HL-60 (cell line): ENCODE results near the gene TPGS1.

ENCODE experiments used
- DNase-seq, 2 experiments: peaks; one replicate each; pipeline ENCODE4 v3.0.0-alpha.2; 2010 to 2020; ENCODE audit warnings: low read depth in 1 of 2, low spot score in 1 of 2
- H3K27ac ChIP-seq: fragments of 250-450 bp; sonication (Bioruptor Pico); replicated peaks from 2 replicates; pipeline ENCODE4 v1.5.1; 2020; ENCODE audit warnings: mild to moderate bottlenecking, moderate library complexity
- H3K27me3 ChIP-seq: fragments of 250-450 bp; sonication (Bioruptor Pico); 2 replicates; pipeline ENCODE4 v1.5.1; 2021; ENCODE audit warnings: mild to moderate bottlenecking, moderate library complexity; ENCODE audit not compliant: insufficient read depth, poor library complexity, severe bottlenecking
- H3K4me3 ChIP-seq: replicated peaks from 2 replicates; pipeline ENCODE4 v1.5.1; 2011; ENCODE audit warnings: mild to moderate bottlenecking, control low read depth, low read length; ENCODE audit not compliant: insufficient read depth
- CTCF ChIP-seq: IDR thresholded peaks from one replicate; pipeline ENCODE4 v1.5.1; 2011; ENCODE audit warnings: low read length, control low read depth, inconsistent platforms; ENCODE audit not compliant: insufficient read depth
- GABPA ChIP-seq: IDR thresholded peaks from 2 replicates; pipeline ENCODE4 v1.6.1; 2012; ENCODE audit warnings: low read depth
- POLR2AphosphoS5 ChIP-seq: IDR thresholded peaks from 2 replicates; pipeline ENCODE4 v1.6.1; 2012; ENCODE audit warnings: low read depth
- SPI1 ChIP-seq: IDR thresholded peaks from 2 replicates; pipeline ENCODE4 v1.6.1; 2012; ENCODE audit warnings: low read depth, mild to moderate bottlenecking, borderline replicate concordance
- TF ChIP-seq, protein P1 (sequence below): IDR thresholded peaks from 2 replicates; pipeline ENCODE4 v1.6.1; 2012; ENCODE audit warnings: low read depth; ENCODE audit not compliant: insufficient replicate concordance

Gene TPGS1

DNA sequence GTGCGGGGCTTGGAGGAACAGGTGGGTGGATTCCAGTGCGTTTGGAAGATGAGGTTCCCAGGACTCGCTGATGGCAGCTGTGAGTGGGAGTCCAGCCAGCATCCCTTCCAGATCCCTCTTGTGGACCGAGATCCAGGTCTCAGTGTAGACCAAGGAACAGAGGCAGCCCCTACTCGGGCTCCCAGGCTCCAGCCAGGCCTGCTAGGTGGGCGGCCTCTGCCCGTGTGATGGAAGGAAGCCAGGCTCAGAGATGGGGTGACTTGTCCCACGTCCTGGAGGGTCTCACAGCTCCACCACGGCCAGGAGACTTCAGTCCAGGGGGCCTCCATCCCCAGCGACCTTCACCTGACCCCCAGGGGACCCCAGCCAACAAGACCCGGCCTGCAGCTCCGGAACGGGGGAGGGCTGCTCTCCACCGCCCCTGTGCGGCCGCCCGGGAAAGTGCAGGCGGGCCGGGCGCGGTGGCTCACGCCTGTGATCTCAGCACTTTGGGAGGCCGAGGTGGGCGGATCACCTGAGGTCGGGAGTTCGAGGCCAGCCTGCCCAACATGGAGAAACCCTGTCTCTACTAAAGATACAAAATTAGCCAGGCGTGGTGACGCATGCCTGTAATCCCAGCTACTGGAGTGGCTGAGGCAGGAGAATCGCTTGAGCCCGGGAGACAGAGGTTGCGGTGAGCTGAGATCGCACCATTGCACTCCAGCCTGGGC is 11.7 kb upstream of the TPGS1 start:
- Histone ChIP-seq H3K4me3 (no peak overlapping the region), H3K27ac (no peak overlapping the region), H3K27me3 (peaks cover 14% of the 10 kb centered on the region)
- peak in 1 of 2 experiments; percentile 21 for DNase-seq
- TF ChIP-seq, protein P1, sequence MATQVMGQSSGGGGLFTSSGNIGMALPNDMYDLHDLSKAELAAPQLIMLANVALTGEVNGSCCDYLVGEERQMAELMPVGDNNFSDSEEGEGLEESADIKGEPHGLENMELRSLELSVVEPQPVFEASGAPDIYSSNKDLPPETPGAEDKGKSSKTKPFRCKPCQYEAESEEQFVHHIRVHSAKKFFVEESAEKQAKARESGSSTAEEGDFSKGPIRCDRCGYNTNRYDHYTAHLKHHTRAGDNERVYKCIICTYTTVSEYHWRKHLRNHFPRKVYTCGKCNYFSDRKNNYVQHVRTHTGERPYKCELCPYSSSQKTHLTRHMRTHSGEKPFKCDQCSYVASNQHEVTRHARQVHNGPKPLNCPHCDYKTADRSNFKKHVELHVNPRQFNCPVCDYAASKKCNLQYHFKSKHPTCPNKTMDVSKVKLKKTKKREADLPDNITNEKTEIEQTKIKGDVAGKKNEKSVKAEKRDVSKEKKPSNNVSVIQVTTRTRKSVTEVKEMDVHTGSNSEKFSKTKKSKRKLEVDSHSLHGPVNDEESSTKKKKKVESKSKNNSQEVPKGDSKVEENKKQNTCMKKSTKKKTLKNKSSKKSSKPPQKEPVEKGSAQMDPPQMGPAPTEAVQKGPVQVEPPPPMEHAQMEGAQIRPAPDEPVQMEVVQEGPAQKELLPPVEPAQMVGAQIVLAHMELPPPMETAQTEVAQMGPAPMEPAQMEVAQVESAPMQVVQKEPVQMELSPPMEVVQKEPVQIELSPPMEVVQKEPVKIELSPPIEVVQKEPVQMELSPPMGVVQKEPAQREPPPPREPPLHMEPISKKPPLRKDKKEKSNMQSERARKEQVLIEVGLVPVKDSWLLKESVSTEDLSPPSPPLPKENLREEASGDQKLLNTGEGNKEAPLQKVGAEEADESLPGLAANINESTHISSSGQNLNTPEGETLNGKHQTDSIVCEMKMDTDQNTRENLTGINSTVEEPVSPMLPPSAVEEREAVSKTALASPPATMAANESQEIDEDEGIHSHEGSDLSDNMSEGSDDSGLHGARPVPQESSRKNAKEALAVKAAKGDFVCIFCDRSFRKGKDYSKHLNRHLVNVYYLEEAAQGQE: no peak
- TF ChIP-seq CTCF (peak; percentile 46), GABPA (no peak)

DNA sequence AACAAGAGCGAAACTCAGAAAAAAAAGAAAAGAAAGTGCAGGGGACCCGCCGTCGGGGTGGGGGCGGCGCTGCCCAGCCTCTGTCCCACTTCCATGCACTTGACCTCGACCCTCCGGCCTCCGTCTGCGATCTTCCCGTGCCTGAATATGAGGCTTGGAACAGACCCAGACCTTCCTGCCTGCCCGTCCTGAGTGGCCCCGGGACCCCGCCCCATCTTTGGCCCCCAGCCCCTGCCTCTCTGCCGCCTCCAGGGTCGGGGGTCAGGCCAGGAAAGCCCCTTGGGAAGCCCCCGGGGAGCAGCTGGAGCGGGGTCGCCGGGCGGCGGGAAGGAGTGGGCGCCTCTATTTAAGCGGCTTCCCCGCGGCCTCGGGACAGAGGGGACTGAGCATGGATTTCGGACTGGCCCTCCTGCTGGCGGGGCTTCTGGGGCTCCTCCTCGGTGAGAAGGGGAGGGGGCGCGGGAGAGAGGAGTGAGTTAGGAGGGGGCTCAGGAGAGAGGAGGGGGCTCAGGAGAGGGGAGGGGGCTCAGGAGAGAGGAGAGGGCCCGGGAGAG is 11.1 kb upstream of the TPGS1 start, which contains the start of gene MADCAM1:
TSS of gene MADCAM1 (plus strand) at position 375 of the 554 bp plus-strand sequence. CDS start at position 389, 14 bp downstream.
- peaks cover 14% of the 10 kb centered on the region for H3K27me3 ChIP-seq
- no peak for DNase-seq
- H3K4me3 ChIP-seq: no peak within 1 kb of the TSS
- H3K27ac ChIP-seq: no peak within 1 kb of the TSS
- no peak for TF ChIP-seq SPI1
- no peak for TF ChIP-seq CTCF
- no peak for TF ChIP-seq POLR2AphosphoS5
- TF ChIP-seq, protein P1: no peak
- TF ChIP-seq GABPA: no peak

- no peak overlapping the region for H3K27ac ChIP-seq
- H3K4me3 ChIP-seq: no peak overlapping the region
- no peak for DNase-seq
- TF ChIP-seq SPI1: no peak
- peaks cover 14% of the 10 kb centered on the region for H3K27me3 ChIP-seq
Measured at GRCh38 chr19:496986-497385, 10.3 kb upstream of the TPGS1 start.

GRCh38 chr19:497491-497868 is 9.8 kb upstream of the TPGS1 start:
- Histone ChIP-seq H3K27ac (no peak overlapping the region), H3K4me3 (no peak overlapping the region), H3K27me3 (peaks cover 14% of the 10 kb centered on the region)
- DNase-seq: no peak
- TF ChIP-seq CTCF: no peak
- TF ChIP-seq, protein P1: no peak
- no peak for TF ChIP-seq GABPA
- no peak for TF ChIP-seq SPI1
- no peak for TF ChIP-seq POLR2AphosphoS5
